Liver (tissue), 3 donors: Measurements from ENCODE around the gene KATNB1.

Experiments
- CTCF ChIP-seq: fragments of 150-350 bp; IDR thresholded peaks from 2 replicates; pipeline ENCODE4 v1.5.1; 2017; ENCODE audit warnings: improper control_type of control experiment, low read depth, low read length; ENCODE audit not compliant: missing input control
- FOXA2 ChIP-seq: IDR thresholded peaks from 2 replicates; pipeline ENCODE4 v1.6.1; 2016; ENCODE audit warnings: antibody characterized with exemption
- GABPA ChIP-seq, 2 donors: IDR thresholded peaks in 1 of 2; conservative IDR thresholded peaks in 1 of 2; 2 replicates each; pipeline ENCODE4 v1.6.1; 2016; ENCODE audit warnings: antibody characterized with exemption in 2 of 2, mild to moderate bottlenecking in 1 of 2, moderate library complexity in 1 of 2
- TAF1 ChIP-seq: conservative IDR thresholded peaks from 2 replicates; pipeline ENCODE4 v1.6.1; 2016; ENCODE audit warnings: antibody characterized with exemption, mild to moderate bottlenecking
- YY1 ChIP-seq: IDR thresholded peaks from 2 replicates; pipeline ENCODE4 v1.6.1; 2016; ENCODE audit warnings: antibody characterized with exemption, mild to moderate bottlenecking
- TF ChIP-seq, protein P1 (sequence below): IDR thresholded peaks from 2 replicates; pipeline ENCODE4 v1.6.1; 2016; ENCODE audit warnings: antibody characterized with exemption
- donor health status: healthy.
- donor health status: healthy.

DNA sequence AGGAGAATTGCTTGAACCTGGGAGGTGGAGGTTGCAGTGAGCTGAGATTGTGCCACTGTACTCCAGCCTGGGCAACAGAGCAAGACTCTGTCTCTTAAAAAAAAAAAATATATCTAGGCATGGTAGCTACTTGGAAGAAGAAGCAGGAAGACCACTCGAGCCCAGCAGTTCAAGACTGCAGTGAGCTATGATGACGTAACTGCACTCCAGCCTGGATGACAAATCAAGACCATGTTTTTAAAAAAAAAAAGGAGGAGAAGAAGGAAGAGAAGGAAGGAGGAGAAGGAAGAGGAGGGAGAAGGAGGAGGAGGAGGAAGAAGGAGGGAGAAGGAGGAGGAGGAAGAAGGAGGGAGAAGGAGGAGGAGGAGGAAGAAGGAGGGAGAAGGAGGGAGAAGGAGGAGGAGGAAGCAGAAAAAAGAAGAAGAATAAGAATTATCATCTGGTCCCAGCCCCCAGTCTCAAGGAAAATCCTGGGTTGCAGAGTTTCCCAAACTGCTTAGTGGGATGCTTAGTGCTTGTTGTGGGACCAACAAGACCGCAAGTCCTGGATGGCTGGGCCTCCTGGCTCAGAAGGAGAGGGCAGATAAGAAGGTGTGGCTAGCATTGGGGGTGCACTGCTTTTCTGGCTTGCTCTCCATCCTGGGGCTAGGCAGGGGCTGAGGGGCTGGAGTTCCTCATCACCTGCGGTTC lies 44.6 kb upstream of the KATNB1 start:
- TF ChIP-seq YY1 (no peak), CTCF (no peak), TAF1 (no peak), GABPA (IDR thresholded peaks at IDR 0.05 in 1 of 2, conservative IDR thresholded peaks at IDR 0.05 in 1 of 2) (no peak), FOXA2 (no peak)
- TF ChIP-seq, protein P1, sequence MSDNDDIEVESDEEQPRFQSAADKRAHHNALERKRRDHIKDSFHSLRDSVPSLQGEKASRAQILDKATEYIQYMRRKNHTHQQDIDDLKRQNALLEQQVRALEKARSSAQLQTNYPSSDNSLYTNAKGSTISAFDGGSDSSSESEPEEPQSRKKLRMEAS: no peak
